BJ (cell line): ENCODE results near the gene DGKD. TPM values are rescaled to one million over a fixed set of nuclear protein-coding genes. Genes with fewer than 3 reads are reported as not detected.

ENCODE experiments used
- CTCF ChIA-PET: fragments of 350-600 bp; formaldehyde crosslinking; extraction: SDS; loops from one replicate; lab custom pipeline; 2021; ENCODE audit warnings: antibody characterized with exemption, inconsistent platforms; lab: Yijun Ruan, JAX
- POLR2A ChIA-PET: fragments of 300-600 bp; sonication (Branson Sonifier 250); formaldehyde crosslinking; extraction: SDS; loops from one replicate; lab custom pipeline; 2021; ENCODE audit warnings: antibody characterized with exemption; lab: Charles Lee
- DNase-seq: peaks from one replicate; pipeline ENCODE4 v3.0.0-alpha.2; 2011; ENCODE audit warnings: low read depth
- H3K27me3 ChIP-seq: 2 replicates; pipeline ENCODE4 v1.6.0; 2011; ENCODE audit warnings: low read length; ENCODE audit not compliant: control insufficient read depth, insufficient read depth
- H3K36me3 ChIP-seq: 2 replicates; pipeline ENCODE4 v1.5.1; 2011; ENCODE audit warnings: low read length; ENCODE audit not compliant: control insufficient read depth, insufficient read depth
- H3K4me3 ChIP-seq: 2 replicates; pipeline ENCODE4 v1.5.1; 2011; ENCODE audit warnings: low read depth, mild to moderate bottlenecking, control low read depth, low read length
- polyA plus RNA-seq: library from polyadenylated mRNA; depleted of rRNA; stranded (reverse); fragments of >200 nt; gene quantifications from 2 replicates; pipeline ENCODE4 v1.2.3, GENCODE V29; 2011
- TF ChIP-seq, protein P1 (sequence below): IDR thresholded peaks from 2 replicates; pipeline ENCODE4 v1.5.1; 2011; ENCODE audit warnings: low read depth, mild to moderate bottlenecking, control low read depth, inconsistent platforms, low read length, moderate library complexity; ENCODE audit not compliant: insufficient read depth

DGKD gene
- polyA plus RNA-seq, 1 experiment: 8.5 TPM

GRCh38 chr2:233323851-233324250 lies 30.4 kb upstream of the DGKD start:
- TF ChIP-seq, protein P1, sequence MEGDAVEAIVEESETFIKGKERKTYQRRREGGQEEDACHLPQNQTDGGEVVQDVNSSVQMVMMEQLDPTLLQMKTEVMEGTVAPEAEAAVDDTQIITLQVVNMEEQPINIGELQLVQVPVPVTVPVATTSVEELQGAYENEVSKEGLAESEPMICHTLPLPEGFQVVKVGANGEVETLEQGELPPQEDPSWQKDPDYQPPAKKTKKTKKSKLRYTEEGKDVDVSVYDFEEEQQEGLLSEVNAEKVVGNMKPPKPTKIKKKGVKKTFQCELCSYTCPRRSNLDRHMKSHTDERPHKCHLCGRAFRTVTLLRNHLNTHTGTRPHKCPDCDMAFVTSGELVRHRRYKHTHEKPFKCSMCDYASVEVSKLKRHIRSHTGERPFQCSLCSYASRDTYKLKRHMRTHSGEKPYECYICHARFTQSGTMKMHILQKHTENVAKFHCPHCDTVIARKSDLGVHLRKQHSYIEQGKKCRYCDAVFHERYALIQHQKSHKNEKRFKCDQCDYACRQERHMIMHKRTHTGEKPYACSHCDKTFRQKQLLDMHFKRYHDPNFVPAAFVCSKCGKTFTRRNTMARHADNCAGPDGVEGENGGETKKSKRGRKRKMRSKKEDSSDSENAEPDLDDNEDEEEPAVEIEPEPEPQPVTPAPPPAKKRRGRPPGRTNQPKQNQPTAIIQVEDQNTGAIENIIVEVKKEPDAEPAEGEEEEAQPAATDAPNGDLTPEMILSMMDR: no peak
- ChIA-PET POLR2A (no interaction called here), CTCF (no interaction called here)
- peaks cover 16% of the 10 kb centered on the region for H3K27me3 ChIP-seq
- H3K36me3 ChIP-seq: no peaks in the 10 kb centered on the region
- DNase-seq: no peak
- H3K4me3 ChIP-seq: no peak overlapping the region

- no peak for DNase-seq
- TF ChIP-seq, protein P1: no peak
- H3K36me3 ChIP-seq: no peaks in the 10 kb centered on the region
- CTCF ChIA-PET: no interaction called here
- peaks cover 6% of the 10 kb centered on the region for H3K27me3 ChIP-seq
- no peak overlapping the region for H3K4me3 ChIP-seq
- POLR2A ChIA-PET: no interaction called here
These were observed 29.0 kb upstream of the DGKD start for GRCh38 chr2:233325256-233325655.

DNA sequence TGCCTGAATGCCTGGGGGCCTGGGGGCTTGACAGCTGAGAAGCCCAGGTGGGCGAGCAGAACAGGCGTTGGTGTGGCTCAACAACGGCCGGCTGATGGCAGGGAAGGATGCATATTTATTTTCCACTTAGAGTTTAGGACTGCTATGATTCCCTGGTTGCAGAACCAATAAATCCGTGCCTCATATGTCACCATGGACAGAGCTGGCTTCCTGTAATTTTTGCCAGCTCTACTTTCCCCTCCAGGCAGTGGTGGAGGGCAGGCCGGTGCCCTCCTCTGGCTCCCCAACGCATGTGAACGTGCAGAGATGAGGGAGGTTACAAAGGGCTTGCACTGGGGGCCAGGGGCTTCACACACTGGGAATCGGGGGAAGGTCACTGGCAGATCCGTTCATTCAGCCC lies 28.5 kb upstream of the DGKD start:
- CTCF ChIA-PET: no interaction called here
- H3K36me3 ChIP-seq: no peaks in the 10 kb centered on the region
- TF ChIP-seq, protein P1: no peak
- no peak for DNase-seq
- POLR2A ChIA-PET: no interaction called here
- no peak overlapping the region for H3K4me3 ChIP-seq
- peaks cover under 1% of the 10 kb centered on the region; the same call in 1 of the 2 replicates for H3K27me3 ChIP-seq

DNA sequence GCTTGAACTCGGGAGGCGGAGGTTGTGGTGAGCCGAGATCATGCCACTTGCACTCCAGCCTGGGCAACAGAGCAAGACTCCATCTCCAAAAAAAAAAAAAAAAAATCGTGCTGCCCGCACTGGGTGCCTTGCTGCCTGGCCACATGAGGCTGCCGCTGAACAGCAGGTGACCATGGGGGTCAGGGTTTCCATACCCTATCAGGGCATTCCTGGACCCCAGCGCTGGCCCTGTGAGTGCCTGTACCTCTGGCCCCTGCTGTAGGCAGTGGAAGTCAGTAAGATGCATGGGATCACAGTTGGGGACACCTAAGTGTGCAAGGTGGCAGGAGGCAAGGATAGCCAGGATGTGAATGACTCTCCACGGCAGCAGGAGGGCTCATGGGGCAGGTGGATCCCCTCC lies 27.8 kb upstream of the DGKD start:
- no peak for DNase-seq
- no peaks in the 10 kb centered on the region; the same call in 1 of the 2 replicates for H3K27me3 ChIP-seq
- ChIA-PET CTCF (no interaction called here), POLR2A (no interaction called here)
- TF ChIP-seq, protein P1: no peak
- H3K36me3 ChIP-seq: no peaks in the 10 kb centered on the region
- no peak overlapping the region for H3K4me3 ChIP-seq

- no peak for DNase-seq
- no peaks in the 10 kb centered on the region for H3K36me3 ChIP-seq
- CTCF ChIA-PET: no interaction called here
- TF ChIP-seq, protein P1: no peak
- no peak overlapping the region for H3K4me3 ChIP-seq
- H3K27me3 ChIP-seq: peaks cover 1% of the 10 kb centered on the region; the same call in 1 of the 2 replicates
- POLR2A ChIA-PET: no interaction called here
These were observed 25.4 kb upstream of the DGKD start for GRCh38 chr2:233328922-233329321.
